Testis (tissue), 3 donors: ENCODE measurements around the gene ENG. TPM values are rescaled to one million over a fixed set of nuclear protein-coding genes. Genes with fewer than 3 reads are reported as not detected.

Source experiments
- DNase-seq: peaks from one replicate; pipeline ENCODE4 v3.0.0-alpha.2; 2019
- H3K27ac ChIP-seq, 2 donors: fragments of 200-600 bp; sonication (generic); one replicate each; pipeline ENCODE4 v1.5.1; 2019
- H3K27me3 ChIP-seq: fragments of 200-600 bp; sonication (generic); one replicate; pipeline ENCODE4 v1.5.1; 2019
- H3K36me3 ChIP-seq: fragments of 200-600 bp; sonication (generic); one replicate; pipeline ENCODE4 v1.5.1; 2017; ENCODE audit warnings: low read depth; ENCODE audit errors: missing control alignments
- H3K4me1 ChIP-seq: fragments of 200-600 bp; sonication (generic); one replicate; pipeline ENCODE4 v1.5.1; 2019
- H3K4me3 ChIP-seq, 2 donors: fragments of 200-600 bp; sonication (generic); one replicate each; pipeline ENCODE4 v1.5.1; 2017 to 2019
- H3K9me3 ChIP-seq: fragments of 200-600 bp; sonication (generic); one replicate; pipeline ENCODE4 v1.5.1; 2017
- POLR2A ChIP-seq: fragments of 450-650 bp; IDR thresholded peaks from one replicate; pipeline ENCODE4 v1.6.1; 2017; ENCODE audit warnings: antibody characterized with exemption, mild to moderate bottlenecking, moderate library complexity
- WGBS, 2 donors: methylation state at CpG; one replicate each; pipeline ENCODE4 v1.1.5; 2018; 5-methylcytosine and 5-hydroxymethylcytosine counted together
- intact Hi-C: fragments of 100-400 bp; cut with DNase I; formaldehyde crosslinking; loops from one replicate; pipeline ENCODE4 v1.15.1; 2023; ENCODE audit warnings: low total_unique reads
- polyA plus RNA-seq: library from polyadenylated mRNA; stranded (reverse); fragments of 350-450 nt; fragmentation: Illumina TruSeq; extraction: RNeasy Lipid Tissue Mini Kit (QIAGEN cat#74804); gene quantifications from one replicate; pipeline ENCODE4 v1.2.3, GENCODE V29; 2014; ENCODE audit warnings: low read depth, low replicate concordance; ENCODE audit not compliant: insufficient read depth
- total RNA-seq, 2 donors: library from RNA; depleted of rRNA; stranded (reverse); fragments of >200 nt; gene quantifications; one replicate each; pipeline ENCODE4 v1.2.3, GENCODE V29; 2016
- TF ChIP-seq, protein P1 (sequence below), 3 experiments: fragments of 450-650 bp in 2 of 3; fragments of 200-600 bp in 1 of 3; sonication (generic) in 1 of 3; IDR thresholded peaks; one replicate each; pipeline ENCODE4 v1.5.1; 2016 to 2019; ENCODE audit warnings: antibody characterized with exemption in 3 of 3, mild to moderate bottlenecking in 2 of 3, moderate library complexity in 1 of 3

ENG gene
- total and polyA plus RNA-seq, 3 donors from 2014 or later = 132 to 214 (median 144) TPM

DNA sequence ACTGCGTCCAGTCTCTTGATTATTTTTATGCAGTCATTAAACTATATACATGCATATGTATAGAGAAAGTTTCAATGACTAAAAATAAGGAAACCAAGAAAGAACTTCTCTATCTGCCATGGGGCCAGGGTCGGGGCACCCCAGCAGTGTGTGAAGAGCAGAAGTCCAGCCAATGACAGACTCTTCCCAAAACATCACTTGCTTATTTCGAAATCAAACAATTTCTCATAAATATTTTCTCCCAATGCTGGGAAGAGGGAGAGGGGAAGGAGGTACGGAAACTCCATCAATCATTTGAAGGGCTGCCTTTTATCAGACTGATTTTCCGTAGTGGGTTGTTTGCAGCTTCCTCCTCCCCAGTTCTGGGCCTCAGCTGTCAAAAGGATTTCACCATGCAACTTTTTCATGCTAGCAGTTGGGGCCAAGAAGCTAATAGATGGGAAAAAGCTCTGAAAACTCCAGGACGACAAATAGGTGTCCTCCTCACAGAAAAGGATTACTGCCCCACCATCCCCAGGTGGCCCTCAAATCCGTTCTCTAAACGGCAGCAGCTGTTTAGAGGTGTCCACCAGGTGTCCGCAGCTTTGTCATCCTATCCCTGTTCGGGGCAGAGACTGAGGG lies 52.4 kb downstream of the ENG start:
- WGBS, 2 donors = 21 to 22% methylated on average over 9 to 10 of the region's 10 CpGs
- Histone ChIP-seq H3K36me3 (no peaks in the 10 kb centered on the region), H3K9me3 (no peaks in the 10 kb centered on the region), H3K4me3 (peak overlapping the region; percentile 74 to 78), H3K27me3 (no peaks in the 10 kb centered on the region), H3K4me1 (peaks cover 20% of the 10 kb centered on the region), H3K27ac (peak overlapping the region; percentile 57 to 90)
- no peak for DNase-seq
- no peak for TF ChIP-seq POLR2A
- TF ChIP-seq, protein P1, sequence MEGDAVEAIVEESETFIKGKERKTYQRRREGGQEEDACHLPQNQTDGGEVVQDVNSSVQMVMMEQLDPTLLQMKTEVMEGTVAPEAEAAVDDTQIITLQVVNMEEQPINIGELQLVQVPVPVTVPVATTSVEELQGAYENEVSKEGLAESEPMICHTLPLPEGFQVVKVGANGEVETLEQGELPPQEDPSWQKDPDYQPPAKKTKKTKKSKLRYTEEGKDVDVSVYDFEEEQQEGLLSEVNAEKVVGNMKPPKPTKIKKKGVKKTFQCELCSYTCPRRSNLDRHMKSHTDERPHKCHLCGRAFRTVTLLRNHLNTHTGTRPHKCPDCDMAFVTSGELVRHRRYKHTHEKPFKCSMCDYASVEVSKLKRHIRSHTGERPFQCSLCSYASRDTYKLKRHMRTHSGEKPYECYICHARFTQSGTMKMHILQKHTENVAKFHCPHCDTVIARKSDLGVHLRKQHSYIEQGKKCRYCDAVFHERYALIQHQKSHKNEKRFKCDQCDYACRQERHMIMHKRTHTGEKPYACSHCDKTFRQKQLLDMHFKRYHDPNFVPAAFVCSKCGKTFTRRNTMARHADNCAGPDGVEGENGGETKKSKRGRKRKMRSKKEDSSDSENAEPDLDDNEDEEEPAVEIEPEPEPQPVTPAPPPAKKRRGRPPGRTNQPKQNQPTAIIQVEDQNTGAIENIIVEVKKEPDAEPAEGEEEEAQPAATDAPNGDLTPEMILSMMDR (IDR thresholded peaks at IDR 0.05) = no peak
- intact Hi-C loops = no loop called here

DNA sequence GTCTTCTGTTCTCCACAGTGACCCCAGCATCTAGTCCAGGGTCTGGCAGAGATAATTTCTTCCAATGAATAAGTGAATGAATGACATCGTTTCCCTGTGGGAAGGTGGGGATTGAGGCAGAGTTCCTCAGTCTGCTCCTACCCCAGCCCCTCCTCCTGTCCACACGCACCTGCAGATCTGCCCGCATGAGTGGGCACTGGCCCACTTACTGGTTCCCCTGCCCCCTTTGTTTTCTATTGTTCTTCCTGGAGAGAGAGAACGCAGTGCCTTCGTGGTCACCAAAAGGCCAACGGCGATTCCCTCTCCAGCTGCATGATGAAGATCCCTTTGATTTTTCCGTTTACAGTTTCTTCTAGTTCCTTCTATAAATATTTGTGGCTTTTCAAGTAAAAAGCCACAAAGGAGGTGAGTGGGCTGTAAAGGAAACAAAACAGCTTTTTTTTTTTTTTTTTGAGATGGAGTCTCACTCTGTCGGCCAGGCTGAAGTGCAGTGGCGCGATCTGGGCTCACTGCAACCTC lies 57.5 kb downstream of the ENG start:
- DNase-seq = no peak

DNA sequence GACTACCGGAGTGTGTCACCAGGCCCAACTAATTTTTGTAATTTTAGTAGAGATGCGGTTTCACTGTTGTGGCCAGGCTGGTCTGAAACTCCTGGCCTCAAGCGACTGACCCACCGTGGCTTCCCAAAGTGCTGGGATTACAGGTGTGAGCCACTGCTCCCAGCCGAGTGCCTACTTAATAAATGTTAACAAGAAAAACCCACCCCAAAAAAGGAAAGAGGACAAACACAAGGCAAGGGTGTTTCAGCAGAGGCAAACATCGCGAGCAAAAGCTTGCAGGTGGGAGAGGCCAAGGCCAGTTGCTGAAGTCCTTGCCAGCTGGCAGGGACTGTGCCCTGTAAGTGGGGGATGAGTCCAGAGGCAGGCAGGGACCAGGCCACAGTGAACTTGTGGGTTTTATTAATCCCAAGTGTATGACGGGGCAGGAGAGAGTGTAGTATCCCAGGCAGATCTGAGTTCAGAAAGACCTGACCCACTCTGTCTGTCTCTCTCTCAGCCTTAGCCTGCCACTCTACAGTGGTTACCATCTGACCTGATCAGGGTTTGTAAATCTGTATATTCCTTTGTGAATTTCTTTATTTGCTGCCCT lies 58.1 kb downstream of the ENG start:
- H3K4me1 ChIP-seq = peaks cover 36% of the 10 kb centered on the region
- WGBS, 2 donors = 38 to 40% methylated on average over 8 of the region's 8 CpGs
- no peaks in the 10 kb centered on the region for H3K27me3 ChIP-seq
- TF ChIP-seq POLR2A = no peak
- TF ChIP-seq, protein P1 (IDR thresholded peaks at IDR 0.05) = no peak
- intact Hi-C loops = no loop called here
- no peak overlapping the region for H3K4me3 ChIP-seq
- DNase-seq = peak; percentile 89
- no peaks in the 10 kb centered on the region for H3K9me3 ChIP-seq
- H3K36me3 ChIP-seq = no peaks in the 10 kb centered on the region
- peak overlapping the region; percentile 65 to 67 for H3K27ac ChIP-seq

More for the DNA sequence above, 57.5 kb downstream of the ENG start:
- no peaks in the 10 kb centered on the region for H3K36me3 ChIP-seq
- no peaks in the 10 kb centered on the region for H3K9me3 ChIP-seq
- H3K27me3 ChIP-seq = no peaks in the 10 kb centered on the region
- 32 to 34% methylated on average over 11 of the region's 11 CpGs for WGBS, 2 donors
- TF ChIP-seq POLR2A = no peak
- TF ChIP-seq, protein P1 (IDR thresholded peaks at IDR 0.05) = no peak
- peaks cover 36% of the 10 kb centered on the region for H3K4me1 ChIP-seq
- no peak overlapping the region for H3K4me3 ChIP-seq
- intact Hi-C loops = no loop called here
- peak overlapping the region; percentile 65 to 67 for H3K27ac ChIP-seq

DNA sequence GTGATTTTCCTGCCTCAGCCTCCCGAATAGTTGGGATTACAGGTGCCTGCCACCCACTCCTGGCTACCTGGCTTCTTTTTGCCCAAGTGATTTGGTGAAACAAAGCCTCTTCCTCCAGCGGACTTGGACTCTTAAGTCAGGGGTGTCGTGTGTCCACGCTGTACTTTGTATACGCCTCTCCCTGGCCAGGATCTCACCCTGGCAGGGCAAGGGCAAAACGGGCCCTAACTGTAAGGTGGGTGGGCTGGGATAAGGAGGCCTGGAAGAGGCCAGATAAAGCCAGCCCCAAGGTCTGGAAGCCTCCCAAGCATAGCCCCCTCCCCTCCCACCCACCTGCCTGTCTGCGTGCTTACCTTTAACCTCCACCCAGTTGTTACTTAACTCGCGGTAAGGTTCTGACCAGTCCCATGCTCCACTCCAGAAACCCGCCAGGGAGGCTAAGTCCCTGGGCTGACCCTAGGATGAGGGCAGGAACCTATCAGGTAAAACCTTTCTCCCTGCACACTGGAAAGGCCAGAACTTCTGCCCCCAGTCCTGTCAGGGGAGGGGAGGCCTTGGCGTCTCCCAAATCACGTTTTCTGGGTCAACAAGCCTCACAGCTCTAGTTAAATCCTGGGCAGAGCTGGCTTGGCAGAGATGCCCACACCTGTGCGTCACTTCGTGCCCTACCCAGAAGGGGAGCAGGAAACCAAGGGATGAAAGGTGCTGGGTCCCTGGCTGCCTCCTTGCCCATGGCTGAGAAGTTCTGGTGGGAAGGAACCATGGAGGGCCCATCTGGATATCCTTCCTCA lies 60.3 kb downstream of the ENG start:
- Histone ChIP-seq H3K27me3 (no peaks in the 10 kb centered on the region), H3K27ac (peak overlapping the region; percentile 9 to 77), H3K4me1 (peaks cover 48% of the 10 kb centered on the region), H3K36me3 (no peaks in the 10 kb centered on the region), H3K4me3 (no peak overlapping the region), H3K9me3 (no peaks in the 10 kb centered on the region)
- intact Hi-C loops = no loop called here
- TF ChIP-seq, protein P1 (IDR thresholded peaks at IDR 0.05) = no peak
- no peak for TF ChIP-seq POLR2A
- no peak for DNase-seq
- 50 to 52% methylated on average over 14 of the region's 14 CpGs for WGBS, 2 donors
